A673 (cell line): ENCODE results near the gene USP20. TPM values are rescaled to one million over a fixed set of nuclear protein-coding genes. Genes with fewer than 3 reads are reported as not detected.

Source experiments
- BruUV-seq: library from RNA; stranded (reverse); fragments of 400-500 nt; replicated peaks from 2 replicates; lab custom pipeline; 2021; lab: Mats Ljungman, UMichigan
- CTCF ChIA-PET: fragments of 300-600 bp; sonication (Branson Sonifier 250); formaldehyde crosslinking; loops from one replicate; lab custom pipeline; 2022; ENCODE audit warnings: antibody characterized with exemption; lab: Charles Lee
- POLR2A ChIA-PET: fragments of 300-600 bp; sonication (Branson Sonifier 250); formaldehyde crosslinking; loops from one replicate; lab custom pipeline; 2022; ENCODE audit warnings: antibody characterized with exemption; ENCODE audit not compliant: low non-redundant PET; lab: Charles Lee
- DNase-seq: peaks from one replicate; pipeline ENCODE4 v3.0.0-alpha.2; 2015; ENCODE audit warnings: low spot score
- H3K27ac ChIP-seq: fragments of 200-600 bp; sonication (generic); 2 replicates; pipeline ENCODE4 v1.5.1; 2016; ENCODE audit warnings: mixed run types, low read depth, mild to moderate bottlenecking, mixed read lengths, antibody characterized with exemption, low read length; ENCODE audit not compliant: poor library complexity, severe bottlenecking
- H3K27me3 ChIP-seq: fragments of 200-600 bp; sonication (generic); replicated peaks from 2 replicates; pipeline ENCODE4 v1.6.1; 2017; ENCODE audit warnings: mixed run types, low read depth, mild to moderate bottlenecking, mixed read lengths, antibody characterized with exemption, low read length; ENCODE audit not compliant: insufficient read depth, poor library complexity
- H3K36me3 ChIP-seq: fragments of 200-600 bp; sonication (generic); 2 replicates; pipeline ENCODE4 v1.6.1; 2016; ENCODE audit warnings: mixed run types, mild to moderate bottlenecking, mixed read lengths, antibody characterized with exemption, low read length; ENCODE audit not compliant: insufficient read depth, poor library complexity, severe bottlenecking
- H3K4me1 ChIP-seq: fragments of 200-600 bp; sonication (generic); 2 replicates; pipeline ENCODE4 v1.6.1; 2017; ENCODE audit warnings: mixed run types, mild to moderate bottlenecking, mixed read lengths, antibody characterized with exemption, low read length; ENCODE audit not compliant: insufficient read depth, poor library complexity, severe bottlenecking
- H3K4me3 ChIP-seq: fragments of 200-600 bp; sonication (generic); 2 replicates; pipeline ENCODE4 v1.5.1; 2016; ENCODE audit warnings: low read depth, mixed run types, mild to moderate bottlenecking, mixed read lengths, low read length; ENCODE audit not compliant: poor library complexity, severe bottlenecking
- H3K9me3 ChIP-seq: fragments of 200-600 bp; sonication (generic); 2 replicates; pipeline ENCODE4 v1.6.1; 2016; ENCODE audit warnings: mixed run types, low read depth, mild to moderate bottlenecking, mixed read lengths, antibody characterized with exemption, low read length; ENCODE audit not compliant: poor library complexity, severe bottlenecking
- EZH2 ChIP-seq: fragments of 200-600 bp; sonication (generic); IDR thresholded peaks from 2 replicates; pipeline ENCODE4 v1.6.1; 2017; ENCODE audit warnings: borderline replicate concordance, low read depth, mild to moderate bottlenecking, mixed read lengths, antibody characterized with exemption, low read length; ENCODE audit not compliant: poor library complexity, severe bottlenecking
- intact Hi-C: fragments of 100-400 bp; cut with micrococcal nuclease; formaldehyde crosslinking; loops from one replicate; pipeline ENCODE4 v1.10.0; 2022; ENCODE audit not compliant: unreplicated experiment
- total RNA-seq: library from RNA; stranded (reverse); gene quantifications from 2 replicates; pipeline ENCODE4 v1.2.3, GENCODE V29; 2021
- TF ChIP-seq, protein P1 (sequence below): fragments of 300-800, 200-600 bp; sonication (generic); conservative IDR thresholded peaks from 2 replicates; pipeline ENCODE4 v1.5.1; 2017; ENCODE audit warnings: low read depth, mild to moderate bottlenecking, antibody characterized with exemption, low read length, moderate library complexity, mixed read lengths

Gene USP20
- total RNA-seq, 1 experiment from 2014 or later: 17.1 TPM

DNA sequence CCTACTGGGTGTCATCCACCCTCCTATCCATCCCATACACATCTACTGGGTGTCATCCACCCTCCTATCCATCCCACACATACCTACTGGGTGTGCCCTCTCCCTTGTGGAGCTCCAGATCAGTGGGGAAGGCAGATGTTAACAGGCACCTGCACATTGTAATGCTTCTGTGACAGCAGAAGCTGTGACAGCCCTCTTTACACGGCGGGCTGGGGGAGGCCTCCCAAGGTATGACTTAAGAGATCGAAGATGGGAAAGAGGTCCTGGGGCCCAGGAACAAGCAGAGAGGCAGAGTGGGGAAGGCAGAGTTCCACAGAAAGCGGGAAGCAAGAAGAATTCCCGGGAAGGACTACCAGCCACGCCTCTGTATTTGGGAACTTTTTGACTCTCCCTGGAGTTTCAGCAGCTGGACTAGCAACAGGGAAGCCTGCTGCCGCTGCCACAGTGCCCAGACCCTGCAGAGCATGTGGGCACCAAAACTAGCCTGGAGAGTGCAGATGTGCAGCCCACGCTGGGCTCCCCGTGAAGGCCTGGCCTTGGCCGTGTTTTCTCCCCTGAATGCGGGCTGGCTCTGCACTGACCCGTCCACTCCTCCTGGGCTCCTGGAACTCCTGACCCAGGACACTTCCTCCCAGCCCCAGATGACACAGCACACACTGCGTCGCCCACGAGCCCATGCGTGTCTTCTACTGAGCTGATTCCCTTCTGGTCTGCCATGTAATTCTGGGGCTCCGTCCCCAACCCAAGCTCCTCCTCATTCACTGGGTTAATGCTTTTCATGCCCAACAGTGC lies 20.6 kb upstream of the USP20 start:
- POLR2A ChIA-PET: no interaction called here
- CTCF ChIA-PET: no interaction called here
- BruUV-seq: no TSS peak

DNA sequence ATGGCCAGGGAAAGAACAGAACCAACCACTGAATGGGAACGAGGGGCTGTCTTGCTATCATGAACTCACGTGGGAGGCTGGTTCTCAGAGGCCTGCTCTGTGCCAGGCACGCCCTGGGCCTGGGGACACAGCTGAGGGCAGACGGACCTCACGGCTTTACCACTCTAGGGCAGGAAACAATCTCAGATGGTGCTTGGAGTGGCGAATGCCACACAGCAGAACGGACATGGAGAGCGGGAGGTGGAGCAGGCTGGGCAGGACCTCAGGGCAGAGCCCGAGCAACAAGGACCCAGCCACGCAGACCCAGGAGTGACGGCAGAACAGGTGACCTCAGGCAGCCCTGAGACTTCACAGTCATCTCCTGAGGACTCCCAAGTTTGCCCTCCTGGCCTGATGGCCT lies 20.0 kb upstream of the USP20 start:
- intact Hi-C loops: no loop called here

More for the DNA sequence above, 20.6 kb upstream of the USP20 start:
- DNase-seq: no peak
- Histone ChIP-seq H3K9me3 (no peaks in the 10 kb centered on the region), H3K27ac (no peak overlapping the region), H3K4me1 (peaks cover 12% of the 10 kb centered on the region), H3K36me3 (peaks cover 55% of the 10 kb centered on the region), H3K4me3 (no peak overlapping the region), H3K27me3 (no peaks in the 10 kb centered on the region)
- intact Hi-C loops: no loop called here
- TF ChIP-seq, protein P1, sequence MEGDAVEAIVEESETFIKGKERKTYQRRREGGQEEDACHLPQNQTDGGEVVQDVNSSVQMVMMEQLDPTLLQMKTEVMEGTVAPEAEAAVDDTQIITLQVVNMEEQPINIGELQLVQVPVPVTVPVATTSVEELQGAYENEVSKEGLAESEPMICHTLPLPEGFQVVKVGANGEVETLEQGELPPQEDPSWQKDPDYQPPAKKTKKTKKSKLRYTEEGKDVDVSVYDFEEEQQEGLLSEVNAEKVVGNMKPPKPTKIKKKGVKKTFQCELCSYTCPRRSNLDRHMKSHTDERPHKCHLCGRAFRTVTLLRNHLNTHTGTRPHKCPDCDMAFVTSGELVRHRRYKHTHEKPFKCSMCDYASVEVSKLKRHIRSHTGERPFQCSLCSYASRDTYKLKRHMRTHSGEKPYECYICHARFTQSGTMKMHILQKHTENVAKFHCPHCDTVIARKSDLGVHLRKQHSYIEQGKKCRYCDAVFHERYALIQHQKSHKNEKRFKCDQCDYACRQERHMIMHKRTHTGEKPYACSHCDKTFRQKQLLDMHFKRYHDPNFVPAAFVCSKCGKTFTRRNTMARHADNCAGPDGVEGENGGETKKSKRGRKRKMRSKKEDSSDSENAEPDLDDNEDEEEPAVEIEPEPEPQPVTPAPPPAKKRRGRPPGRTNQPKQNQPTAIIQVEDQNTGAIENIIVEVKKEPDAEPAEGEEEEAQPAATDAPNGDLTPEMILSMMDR: no peak
- TF ChIP-seq EZH2: no peak

DNA sequence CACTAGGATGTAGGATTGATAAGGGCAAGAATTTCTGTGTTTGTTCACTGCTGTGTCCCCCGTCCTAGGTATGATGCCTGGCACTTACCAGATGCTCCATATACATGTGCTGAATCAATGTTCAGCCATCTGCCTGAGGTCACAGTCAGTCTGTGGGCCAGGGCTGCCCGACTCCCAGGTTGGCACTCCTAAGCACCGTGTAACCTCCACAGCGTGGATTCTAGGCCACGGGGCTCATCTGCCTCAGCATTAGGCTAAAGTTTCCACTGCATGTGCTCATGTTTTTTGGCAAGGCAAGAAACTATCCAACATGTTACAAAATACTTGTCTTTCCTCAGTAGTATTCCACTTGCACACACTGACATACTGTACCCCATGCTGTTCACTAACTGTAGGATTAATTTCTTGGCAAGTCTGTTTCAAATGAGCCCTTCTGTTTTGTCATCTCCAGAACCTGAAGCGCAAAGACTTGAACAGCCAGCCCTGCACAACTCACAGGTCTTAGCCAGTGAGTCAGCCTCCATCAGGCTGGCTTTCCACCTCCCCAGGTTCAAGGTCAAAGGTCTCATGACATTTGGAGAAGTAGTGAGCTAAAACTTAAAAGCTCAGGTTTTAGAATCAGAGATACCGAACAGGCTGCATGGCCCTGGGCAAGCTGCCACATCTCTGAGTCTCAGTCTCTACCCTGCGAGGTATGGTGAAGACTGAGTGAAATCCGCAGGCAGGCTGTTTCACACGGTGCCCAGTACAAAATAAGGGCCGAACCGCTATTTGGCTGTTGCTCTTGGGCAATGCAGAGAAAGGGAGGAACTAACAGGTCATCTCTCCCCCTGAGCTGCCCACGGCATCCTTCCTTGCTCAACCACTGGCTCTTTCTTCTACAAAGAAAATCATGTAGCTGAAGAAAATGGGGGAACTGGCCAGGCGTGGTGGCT lies 18.5 kb upstream of the USP20 start:
- POLR2A ChIA-PET: no interaction called here
- no TSS peak for BruUV-seq
- peaks cover 8% of the 10 kb centered on the region for H3K4me1 ChIP-seq
- no peak for TF ChIP-seq EZH2
- TF ChIP-seq, protein P1: no peak
- H3K9me3 ChIP-seq: no peaks in the 10 kb centered on the region
- no peaks in the 10 kb centered on the region for H3K27me3 ChIP-seq
- H3K36me3 ChIP-seq: peaks cover 50% of the 10 kb centered on the region
- H3K4me3 ChIP-seq: no peak overlapping the region
- H3K27ac ChIP-seq: no peak overlapping the region
- intact Hi-C loops: no loop called here
- no peak for DNase-seq
- CTCF ChIA-PET: interaction anchor here (0.7 kb wide), 1 partner anchor 579 kb away, joined by 11 read pairs; no protein-coding TSS in a partner anchor

More for the DNA sequence above, 20.0 kb upstream of the USP20 start:
- ChIA-PET CTCF (no interaction called here), POLR2A (no interaction called here)
- Histone ChIP-seq H3K9me3 (no peaks in the 10 kb centered on the region), H3K27me3 (no peaks in the 10 kb centered on the region), H3K4me1 (peaks cover 8% of the 10 kb centered on the region), H3K27ac (no peak overlapping the region), H3K4me3 (no peak overlapping the region), H3K36me3 (peaks cover 51% of the 10 kb centered on the region)
- TF ChIP-seq, protein P1: no peak
- no peak for DNase-seq
- no TSS peak for BruUV-seq
